Heart right ventricle (tissue), 16 donors: ENCODE data around the gene BID. TPM values are rescaled to one million over a fixed set of nuclear protein-coding genes. Genes with fewer than 3 reads are reported as not detected.

ENCODE experiments used
- ATAC-seq, 8 donors: fragments of 200-7000 bp; cut with Tn5 transposase; one replicate each; pipeline ENCODE4 v1.9.1; 2020; ENCODE audit warnings: mild to moderate bottlenecking in 8 of 8, moderate library complexity in 8 of 8, moderate number of reproducible peaks in 1 of 8
- DNase-seq, 2 donors: peaks; one replicate each; pipeline ENCODE4 v3.0.0-alpha.2; 2020
- H3K27ac ChIP-seq, 10 donors: fragments of 200-600 bp; sonication (generic) in 2 of 10; one replicate each; pipeline versions ENCODE4 v1.5.0 to v1.8.0; 2020 to 2022; ENCODE audit warnings: mild to moderate bottlenecking in 3 of 10
- H3K27me3 ChIP-seq, 7 donors: fragments of 200-600 bp; one replicate each; pipeline ENCODE4 v1.8.0; 2021 to 2022; ENCODE audit warnings: mild to moderate bottlenecking in 2 of 7
- H3K36me3 ChIP-seq, 9 donors: fragments of 200-600 bp; sonication (generic) in 1 of 9; one replicate each; pipeline versions ENCODE4 v1.5.0 to v1.8.0; 2020 to 2022; ENCODE audit warnings: mild to moderate bottlenecking in 2 of 9
- H3K4me1 ChIP-seq, 9 donors: fragments of 200-600 bp; sonication (generic) in 1 of 9; one replicate each; pipeline versions ENCODE4 v1.5.0 to v1.8.0; 2020 to 2022; ENCODE audit warnings: mild to moderate bottlenecking in 4 of 9
- H3K4me3 ChIP-seq, 10 donors: fragments of 200-600 bp; sonication (generic) in 2 of 10; one replicate each; pipeline versions ENCODE4 v1.5.0 to v1.8.0; 2020 to 2022; ENCODE audit warnings: mild to moderate bottlenecking in 7 of 10, moderate library complexity in 2 of 10
- H3K9me3 ChIP-seq, 11 donors: fragments of 200-600 bp in 10 of 11; sonication (generic) in 2 of 11; one replicate each; pipeline versions ENCODE4 v1.5.0 to v1.8.0; 2013 to 2022; ENCODE audit warnings: mild to moderate bottlenecking in 2 of 11, control low read depth in 1 of 11, moderate library complexity in 1 of 11
- CTCF ChIP-seq, 9 donors: fragments of 200-600 bp; sonication (generic) in 2 of 9; IDR thresholded peaks; one replicate each; pipeline versions ENCODE4 v1.5.0 to v1.8.0; 2021 to 2022; ENCODE audit warnings: antibody characterized with exemption in 9 of 9, mild to moderate bottlenecking in 5 of 9, moderate library complexity in 1 of 9
- WGBS, 2 donors: extraction: QIAGEN DNeasy Blood & Tissue Kit; methylation state at CpG; one replicate each; pipeline ENCODE4 v1.1.7; 2013; ENCODE audit warnings: inconsistent platforms in 1 of 2; 5-methylcytosine and 5-hydroxymethylcytosine counted together
- intact Hi-C, 10 donors: fragments of 100-400 bp; cut with DNase I; formaldehyde crosslinking; loops; one replicate each; pipeline versions ENCODE4 v1.11.1 to v1.14.2; 2022
- polyA plus RNA-seq, 2 donors: library from polyadenylated mRNA; stranded (reverse); fragments of 200-250 nt; gene quantifications; one replicate each; pipeline ENCODE4 v1.2.3, GENCODE V29; 2013
- total RNA-seq, 10 donors: library from RNA; stranded (reverse); fragmentation: NEBNext Ultra II Directional in 3 of 10; extraction: Animal tissue kit (Norgen Biotek cat#: 25700) in 3 of 10; gene quantifications; one replicate each; pipeline versions ENCODE4 v1.2.1 to v1.2.4, GENCODE V29; 2021 to 2023
- donor health status: Arrhythmogenic right ventricular cardiomyopathy.
- donor health status: ischemic (EF 13 %, LVEDD 7.1; RV severe dilation, severe dysfunction).
- donor health status: healthy with polysubstance abuse.
- donor health status: DM: no; HTN: yes; CAD: no.
- donor health status: DM: no; HTN: no; CAD: no.
- donor health status: ischemic (EF 25% LVEDD 6.9; RV normal size, moderate dysfunction).
- donor health status: ischemic (EF 25% LVEDD 5.7; RV mildly dilated, moderate dysfunction).
- donor health status: healthy.
- donor health status: DM: yes; HTN: yes; CAD: no.
- donor health status: Ischemic cardiomyopathy.
- donor health status: ischemic (EF 35%, LVEDD 5.7; RV mildly dilated, moderate dysfunction).
- donor health status: nonischemic (EF 11% LVEDD 7.7; RV severe dilation, severe dysfunction).
- donor health status: DM: yes; HTN: yes; CAD: no.
- donor health status: PGD.
- donor health status: ischemic (EF 29% LVEDD 5.4; RV normal size, mild dysfunction).
- donor health status: nonischemic (EF 23%, LVEDD 6.1; RV moderate dilation, normal function).

Gene BID
- total and polyA plus RNA-seq, 12 donors: 5.6 to 42.9 (median 10.9) TPM

- H3K4me3 ChIP-seq: no peak overlapping the region
- ATAC-seq (no peak), DNase-seq (no peak)
- no peak for TF ChIP-seq CTCF (IDR thresholded peaks at IDR 0.05)
- intact Hi-C loops: no loop called here
- WGBS, 2 donors: 82 to 89% methylated on average over 5 of the region's 5 CpGs
- H3K36me3 ChIP-seq: peaks cover 0 to 63% (median 6%) of the 10 kb centered on the region in 9 donors
- no peak overlapping the region for H3K27ac ChIP-seq
- peaks cover 0 to 9% (median 0%) of the 10 kb centered on the region in 9 donors for H3K4me1 ChIP-seq
- H3K27me3 ChIP-seq: no peaks in the 10 kb centered on the region
- no peaks in the 10 kb centered on the region for H3K9me3 ChIP-seq
Observed at GRCh38 chr22:17695986-17696385, 78.3 kb downstream of the BID start.

- no peak overlapping the region for H3K4me3 ChIP-seq
- intact Hi-C loops: no loop called here
- H3K4me1 ChIP-seq: peaks cover 0 to 5% (median 0%) of the 10 kb centered on the region in 9 donors
- ATAC-seq (no peak), DNase-seq (no peak)
- no peak for TF ChIP-seq CTCF (IDR thresholded peaks at IDR 0.05)
- no peak overlapping the region for H3K27ac ChIP-seq
- no peaks in the 10 kb centered on the region for H3K9me3 ChIP-seq
- 89% methylated on average over 6 of the region's 6 CpGs for whole genome bisulfite sequencing, 2 donors
- H3K27me3 ChIP-seq: no peaks in the 10 kb centered on the region
- H3K36me3 ChIP-seq: peaks cover 0 to 63% (median 6%) of the 10 kb centered on the region in 9 donors
Observed at GRCh38 chr22:17694752-17695151, 79.5 kb downstream of the BID start.

- no peak for TF ChIP-seq CTCF (IDR thresholded peaks at IDR 0.05)
- intact Hi-C loops: no loop called here
- no peaks in the 10 kb centered on the region for H3K27me3 ChIP-seq
- WGBS, 2 donors: 44 to 62% methylated on average over 2 of the region's 2 CpGs
- no peak overlapping the region for H3K27ac ChIP-seq
- H3K4me1 ChIP-seq: peaks cover 0 to 5% (median 0%) of the 10 kb centered on the region in 9 donors
- peaks cover 0 to 65% (median 6%) of the 10 kb centered on the region in 9 donors for H3K36me3 ChIP-seq
- ATAC-seq: peak in 4 of 8 donors; percentile 31 to 51 (median 41)
- H3K9me3 ChIP-seq: no peaks in the 10 kb centered on the region
- H3K4me3 ChIP-seq: no peak overlapping the region
- no peak for DNase-seq
Observed at GRCh38 chr22:17694193-17694592, 80.1 kb downstream of the BID start.

- WGBS, 2 donors: 80 to 82% methylated on average over 4 of the region's 4 CpGs
- H3K4me3 ChIP-seq: no peak overlapping the region
- peaks cover 0 to 69% (median 6%) of the 10 kb centered on the region in 9 donors for H3K36me3 ChIP-seq
- no peaks in the 10 kb centered on the region for H3K27me3 ChIP-seq
- no peaks in the 10 kb centered on the region for H3K9me3 ChIP-seq
- H3K4me1 ChIP-seq: peaks cover 0 to 5% (median 0%) of the 10 kb centered on the region in 9 donors
- ATAC-seq (no peak), DNase-seq (no peak)
- TF ChIP-seq CTCF (IDR thresholded peaks at IDR 0.05): no peak
- intact Hi-C loops: no loop called here
- no peak overlapping the region for H3K27ac ChIP-seq
Observed at GRCh38 chr22:17692841-17693240, 81.4 kb downstream of the BID start.
